Chondrocyte (in vitro differentiated cells): Measurements from ENCODE around the gene F2R. TPM values are rescaled to one million over a fixed set of nuclear protein-coding genes. Genes with fewer than 3 reads are reported as not detected.

ENCODE experiments used
- DNase-seq: peaks from one replicate; pipeline ENCODE4 v3.0.0; 2021; ENCODE audit warnings: mixed read lengths, low spot score
- H3K27ac Mint-ChIP-seq: one replicate; pipeline ENCODE4 v1.8.0; 2021; ENCODE audit warnings: mild to moderate bottlenecking, moderate library complexity, mixed read lengths; ENCODE audit not compliant: unreplicated experiment
- H3K27me3 Mint-ChIP-seq: 2 replicates; pipeline ENCODE4 v1.8.0; 2021; ENCODE audit warnings: low read depth, mixed read lengths
- H3K36me3 Mint-ChIP-seq: 2 replicates; pipeline ENCODE4 v1.8.0; 2021; ENCODE audit warnings: low read depth, mixed read lengths
- H3K4me1 Mint-ChIP-seq: 2 replicates; pipeline ENCODE4 v1.8.0; 2021; ENCODE audit warnings: low read depth, mild to moderate bottlenecking, mixed read lengths
- H3K4me3 Mint-ChIP-seq: one replicate; pipeline ENCODE4 v1.8.0; 2021; ENCODE audit warnings: mild to moderate bottlenecking, moderate library complexity, mixed read lengths; ENCODE audit not compliant: unreplicated experiment
- H3K9me3 Mint-ChIP-seq: 2 replicates; pipeline ENCODE4 v1.8.0; 2021; ENCODE audit warnings: low read depth, mixed read lengths
- CTCF ChIP-seq: fragments of 200-600 bp; sonication (generic); IDR thresholded peaks from 2 replicates; pipeline ENCODE4 v1.5.0; 2021; ENCODE audit warnings: antibody characterized with exemption, mild to moderate bottlenecking, moderate library complexity
- total RNA-seq: library from RNA; stranded (reverse); gene quantifications from 3 replicates; pipeline ENCODE4 v1.2.1, GENCODE V29; 2021

Gene F2R
- total RNA-seq, 1 donor from 2014 or later, result 126 TPM

- H3K27me3 Mint-ChIP-seq, result no peaks in the 10 kb centered on the region
- H3K27ac Mint-ChIP-seq, result no peak overlapping the region
- H3K4me1 Mint-ChIP-seq, result peaks cover 55% of the 10 kb centered on the region
Measured at GRCh38 chr5:76695346-76695745, 20.6 kb upstream of the F2R start.

GRCh38 chr5:76696251-76696650 is 19.7 kb upstream of the F2R start:
- TF ChIP-seq CTCF, result no peak
- Mint-ChIP-seq H3K4me1 (peaks cover 53% of the 10 kb centered on the region), H3K36me3 (no peaks in the 10 kb centered on the region), H3K4me3 (no peak overlapping the region), H3K27me3 (no peaks in the 10 kb centered on the region), H3K27ac (peak overlapping the region; percentile 67), H3K9me3 (no peaks in the 10 kb centered on the region)
- DNase-seq, result no peak

More at GRCh38 chr5:76695346-76695745, 20.6 kb upstream of the F2R start:
- no peak overlapping the region for H3K4me3 Mint-ChIP-seq
- TF ChIP-seq CTCF, result no peak
- H3K9me3 Mint-ChIP-seq, result no peaks in the 10 kb centered on the region
- no peak for DNase-seq
- no peaks in the 10 kb centered on the region for H3K36me3 Mint-ChIP-seq

GRCh38 chr5:76697670-76698069 is 18.3 kb upstream of the F2R start:
- Mint-ChIP-seq H3K27ac (no peak overlapping the region), H3K4me1 (peaks cover 44% of the 10 kb centered on the region), H3K4me3 (no peak overlapping the region), H3K36me3 (no peaks in the 10 kb centered on the region), H3K9me3 (no peaks in the 10 kb centered on the region), H3K27me3 (no peaks in the 10 kb centered on the region)
- TF ChIP-seq CTCF, result no peak
- no peak for DNase-seq

GRCh38 chr5:76700571-76700970 is 15.4 kb upstream of the F2R start:
- Mint-ChIP-seq H3K4me3 (no peak overlapping the region), H3K9me3 (no peaks in the 10 kb centered on the region), H3K36me3 (no peaks in the 10 kb centered on the region), H3K27me3 (no peaks in the 10 kb centered on the region), H3K4me1 (peaks cover 38% of the 10 kb centered on the region), H3K27ac (no peak overlapping the region)
- no peak for DNase-seq
- no peak for TF ChIP-seq CTCF

- no peak for TF ChIP-seq CTCF
- no peak overlapping the region for H3K4me3 Mint-ChIP-seq
- H3K4me1 Mint-ChIP-seq, result peaks cover 35% of the 10 kb centered on the region
- DNase-seq, result no peak
- no peaks in the 10 kb centered on the region for H3K9me3 Mint-ChIP-seq
- H3K36me3 Mint-ChIP-seq, result no peaks in the 10 kb centered on the region
- H3K27ac Mint-ChIP-seq, result peak overlapping the region; percentile 30
- no peaks in the 10 kb centered on the region for H3K27me3 Mint-ChIP-seq
Measured at GRCh38 chr5:76701298-76701697, 14.6 kb upstream of the F2R start.
